Nephron (organoid): ENCODE measurements around the gene DAB2.
A peak's percentile ranks its signal among the peaks of the same experiment; 100 is the strongest.

ENCODE experiments used
- H3K27ac Mint-ChIP-seq, 3 experiments: 2 replicates each; pipeline ENCODE4 v1.8.0; 2020; ENCODE audit warnings: mixed read lengths in 3 of 3, mild to moderate bottlenecking in 2 of 3, moderate library complexity in 1 of 3
- H3K27me3 Mint-ChIP-seq: 2 replicates; pipeline ENCODE4 v1.8.0; 2021; ENCODE audit warnings: low read depth, mild to moderate bottlenecking, moderate library complexity, mixed read lengths
- H3K36me3 Mint-ChIP-seq: 2 replicates; pipeline ENCODE4 v1.8.0; 2020; ENCODE audit warnings: low read depth, mixed read lengths
- H3K4me1 Mint-ChIP-seq: 2 replicates; pipeline ENCODE4 v1.8.0; 2020; ENCODE audit warnings: mixed read lengths
- H3K4me3 Mint-ChIP-seq, 3 experiments: 2 replicates each; pipeline ENCODE4 v1.8.0; 2020; ENCODE audit warnings: mild to moderate bottlenecking in 3 of 3, mixed read lengths in 3 of 3, moderate library complexity in 2 of 3
- H3K9me3 Mint-ChIP-seq: 2 replicates; pipeline ENCODE4 v1.8.0; 2020; ENCODE audit warnings: mixed read lengths
- TF ChIP-seq, protein P1 (sequence below), 3 experiments: fragments of 200-600 bp; sonication (generic); IDR thresholded peaks; one replicate each; pipeline ENCODE4 v1.5.0; 2021; ENCODE audit warnings: antibody characterized with exemption in 3 of 3; ENCODE audit not compliant: unreplicated experiment in 3 of 3

DAB2 gene

DNA sequence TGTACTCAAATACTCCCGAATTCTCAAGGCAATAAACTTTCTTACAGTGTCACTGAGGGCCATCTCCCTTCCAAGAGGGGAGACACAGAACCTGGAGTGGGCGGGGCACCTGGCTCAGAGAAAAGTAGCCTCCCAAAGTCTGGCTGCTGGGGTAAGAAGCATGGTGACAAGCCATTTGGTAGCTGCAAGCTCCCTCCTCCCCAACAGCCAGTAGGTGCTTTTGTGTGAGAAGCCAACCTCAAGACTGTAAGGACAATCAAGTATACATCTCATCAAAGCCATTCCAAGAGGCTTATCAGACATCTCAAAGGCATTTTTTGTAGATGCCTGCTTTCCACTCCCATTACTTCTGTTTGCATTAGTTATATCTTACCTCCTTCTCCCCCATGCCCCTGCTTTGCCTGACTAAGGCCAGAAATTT is 1.4 kb downstream of the DAB2 start:
- TF ChIP-seq, protein P1, sequence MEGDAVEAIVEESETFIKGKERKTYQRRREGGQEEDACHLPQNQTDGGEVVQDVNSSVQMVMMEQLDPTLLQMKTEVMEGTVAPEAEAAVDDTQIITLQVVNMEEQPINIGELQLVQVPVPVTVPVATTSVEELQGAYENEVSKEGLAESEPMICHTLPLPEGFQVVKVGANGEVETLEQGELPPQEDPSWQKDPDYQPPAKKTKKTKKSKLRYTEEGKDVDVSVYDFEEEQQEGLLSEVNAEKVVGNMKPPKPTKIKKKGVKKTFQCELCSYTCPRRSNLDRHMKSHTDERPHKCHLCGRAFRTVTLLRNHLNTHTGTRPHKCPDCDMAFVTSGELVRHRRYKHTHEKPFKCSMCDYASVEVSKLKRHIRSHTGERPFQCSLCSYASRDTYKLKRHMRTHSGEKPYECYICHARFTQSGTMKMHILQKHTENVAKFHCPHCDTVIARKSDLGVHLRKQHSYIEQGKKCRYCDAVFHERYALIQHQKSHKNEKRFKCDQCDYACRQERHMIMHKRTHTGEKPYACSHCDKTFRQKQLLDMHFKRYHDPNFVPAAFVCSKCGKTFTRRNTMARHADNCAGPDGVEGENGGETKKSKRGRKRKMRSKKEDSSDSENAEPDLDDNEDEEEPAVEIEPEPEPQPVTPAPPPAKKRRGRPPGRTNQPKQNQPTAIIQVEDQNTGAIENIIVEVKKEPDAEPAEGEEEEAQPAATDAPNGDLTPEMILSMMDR (IDR thresholded peaks at IDR 0.05; ENCODE audit: unreplicated experiment in 3 of 3) = no peak
- H3K9me3 Mint-ChIP-seq = no peaks in the 10 kb centered on the region
- H3K27ac Mint-ChIP-seq = peak overlapping the region; percentile 83 to 96 (median 85)
- peaks cover 58% of the 10 kb centered on the region for H3K4me1 Mint-ChIP-seq
- H3K36me3 Mint-ChIP-seq = no peaks in the 10 kb centered on the region
- no peaks in the 10 kb centered on the region for H3K27me3 Mint-ChIP-seq
- peak overlapping the region; percentile 87 to 99 (median 95) for H3K4me3 Mint-ChIP-seq

DNA sequence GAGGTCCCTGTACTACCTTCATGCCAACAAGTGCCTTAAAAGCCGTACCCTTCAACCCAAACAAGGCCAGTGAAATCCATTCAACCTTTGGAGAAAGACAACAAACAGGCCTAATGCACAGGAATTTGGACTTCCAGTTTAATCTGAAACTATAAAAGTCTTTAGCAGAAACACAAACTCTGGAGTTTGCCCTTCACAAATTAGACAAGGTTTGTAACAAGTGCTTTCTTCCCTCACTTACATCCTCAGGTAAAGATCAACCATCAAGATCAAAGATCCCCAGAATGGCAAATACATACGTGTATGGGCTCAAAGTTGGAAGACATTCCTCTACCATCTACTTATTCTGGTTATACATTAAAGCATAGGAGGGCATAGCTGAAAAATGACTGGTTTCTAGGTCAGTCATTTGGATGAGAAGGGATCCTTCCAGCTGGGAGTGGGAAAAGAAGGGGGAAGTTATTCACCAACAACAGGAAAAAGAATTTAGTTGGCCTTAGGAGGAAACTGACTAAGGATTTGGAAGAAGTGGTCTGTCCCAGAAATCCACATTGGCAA is 2.0 kb downstream of the DAB2 start:
- Mint-ChIP-seq H3K9me3 (no peaks in the 10 kb centered on the region), H3K4me1 (peaks cover 58% of the 10 kb centered on the region), H3K27ac (peak overlapping the region; percentile 83 to 96 (median 85)), H3K27me3 (no peaks in the 10 kb centered on the region), H3K36me3 (no peaks in the 10 kb centered on the region), H3K4me3 (peak overlapping the region; percentile 87 to 99 (median 95))
- TF ChIP-seq, protein P1 (IDR thresholded peaks at IDR 0.05; ENCODE audit: unreplicated experiment in 3 of 3) = no peak

DNA sequence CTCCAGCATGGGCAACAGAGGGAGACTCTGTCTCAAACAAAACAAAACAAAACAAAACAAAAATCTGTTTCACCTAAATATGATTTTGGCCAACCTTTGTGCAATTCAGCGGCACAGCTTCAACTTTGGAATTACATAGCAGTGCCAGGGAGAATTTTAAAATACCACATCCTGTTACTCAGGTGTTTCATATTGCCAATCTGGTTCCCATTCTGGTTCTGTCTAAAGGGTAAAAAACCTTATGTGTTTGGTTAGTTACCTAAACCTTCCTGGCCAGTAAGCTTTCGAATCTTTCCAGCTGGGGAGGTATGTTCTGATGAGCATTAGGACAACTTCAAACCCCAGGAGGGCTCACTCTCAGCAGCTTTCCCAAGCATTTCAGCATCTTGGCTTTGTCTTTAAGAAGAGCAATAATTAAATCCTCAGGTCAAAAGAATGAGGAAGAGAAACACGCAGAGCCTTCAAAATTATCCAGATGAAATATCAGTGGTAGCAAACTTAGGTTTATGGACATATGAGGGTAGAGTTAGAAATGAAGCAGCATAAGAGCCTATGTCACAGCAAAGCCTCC is 2.7 kb downstream of the DAB2 start:
- peak overlapping the region; percentile 87 to 99 (median 95) for H3K4me3 Mint-ChIP-seq
- peaks cover 51% of the 10 kb centered on the region for H3K4me1 Mint-ChIP-seq
- H3K9me3 Mint-ChIP-seq = no peaks in the 10 kb centered on the region
- TF ChIP-seq, protein P1 (IDR thresholded peaks at IDR 0.05; ENCODE audit: unreplicated experiment in 3 of 3) = no peak
- peak overlapping the region; percentile 83 to 96 (median 85) for H3K27ac Mint-ChIP-seq
- no peaks in the 10 kb centered on the region for H3K27me3 Mint-ChIP-seq
- peaks cover 5% of the 10 kb centered on the region for H3K36me3 Mint-ChIP-seq

DNA sequence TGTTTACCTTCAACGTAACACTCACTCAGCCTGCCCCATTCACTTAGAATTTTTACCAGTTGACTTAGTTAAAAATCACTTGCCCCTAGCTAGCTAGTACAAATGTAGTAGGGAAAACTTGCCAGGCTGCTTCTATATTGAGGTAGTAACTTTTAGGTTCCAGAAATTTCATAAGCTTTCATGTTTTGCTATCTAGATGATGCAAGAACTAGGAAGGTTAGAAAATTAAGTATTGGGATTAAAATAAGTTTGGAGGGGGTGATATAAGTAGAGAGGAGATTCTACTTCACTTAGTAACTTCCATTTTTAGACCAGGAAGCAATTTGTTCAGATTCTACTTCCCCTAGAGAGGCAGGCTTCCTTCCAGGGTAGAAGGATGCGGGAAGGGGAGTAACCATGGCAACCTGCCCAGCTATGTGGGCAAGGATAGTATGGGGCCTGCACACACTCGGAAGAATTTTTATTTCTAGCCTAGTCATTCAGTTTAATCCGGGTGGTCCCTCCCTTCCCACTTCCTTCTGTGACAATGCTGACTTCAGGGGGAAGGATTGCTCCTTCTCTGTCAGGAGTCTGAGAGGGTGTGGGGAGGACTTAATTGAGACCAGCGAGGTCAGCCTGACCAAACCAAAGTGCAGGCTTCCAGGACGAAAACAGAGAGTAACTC is 4.2 kb downstream of the DAB2 start:
- H3K27ac Mint-ChIP-seq = peak overlapping the region; percentile 67 to 79 (median 73)
- peaks cover 10% of the 10 kb centered on the region for H3K36me3 Mint-ChIP-seq
- peaks cover 36% of the 10 kb centered on the region for H3K4me1 Mint-ChIP-seq
- H3K27me3 Mint-ChIP-seq = no peaks in the 10 kb centered on the region
- peak overlapping the region; percentile 65 to 68 (median 67) for H3K4me3 Mint-ChIP-seq
- H3K9me3 Mint-ChIP-seq = no peaks in the 10 kb centered on the region
- TF ChIP-seq, protein P1 (IDR thresholded peaks at IDR 0.05; ENCODE audit: unreplicated experiment in 3 of 3) = no peak

DNA sequence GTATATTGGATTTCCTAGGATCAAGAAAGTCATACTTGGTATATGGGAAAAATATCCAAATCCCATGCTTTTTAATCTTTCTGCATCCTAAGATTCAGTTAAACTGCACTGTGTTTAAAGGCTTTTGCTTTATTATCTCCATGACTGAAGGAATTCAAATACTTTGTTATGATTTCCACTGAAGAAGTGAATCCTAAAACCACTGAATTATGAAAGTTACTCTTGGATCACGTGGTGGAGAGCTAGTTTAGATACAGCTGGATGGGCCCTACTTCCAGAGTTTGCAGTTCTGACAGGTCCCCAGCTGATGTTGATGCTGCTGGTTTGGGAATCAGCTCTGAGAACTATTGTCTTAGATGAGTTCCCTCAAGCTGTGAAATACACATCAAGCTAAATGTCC is 5.0 kb downstream of the DAB2 start:
- Mint-ChIP-seq H3K27me3 (no peaks in the 10 kb centered on the region), H3K4me1 (peaks cover 35% of the 10 kb centered on the region)

More for the DNA sequence above, 5.0 kb downstream of the DAB2 start:
- H3K9me3 Mint-ChIP-seq = no peaks in the 10 kb centered on the region
- peak overlapping the region in 2 of 3 experiments; percentile 67 to 73 for H3K27ac Mint-ChIP-seq
- H3K36me3 Mint-ChIP-seq = peaks cover 10% of the 10 kb centered on the region
- H3K4me3 Mint-ChIP-seq = no peak overlapping the region
- TF ChIP-seq, protein P1 (IDR thresholded peaks at IDR 0.05; ENCODE audit: unreplicated experiment in 3 of 3) = no peak
